22Rv1 (cell line): Measurements from ENCODE around the gene F12.
"Not testable (repeated sequence)": the region's sequence is repeated elsewhere in the genome, so short reads cannot be mapped to it uniquely, and the experiment has no call there.

Source experiments
- H3K27ac ChIP-seq: fragments of 450-650 bp; 2 replicates; pipeline ENCODE4 v1.5.1; 2017
- CTCF ChIP-seq: fragments of 450-650 bp; IDR thresholded peaks from 2 replicates; pipeline ENCODE4 v1.5.1; 2017; ENCODE audit warnings: mild to moderate bottlenecking
- ZFX ChIP-seq: fragments of 450-650 bp; IDR thresholded peaks from 2 replicates; pipeline ENCODE4 v1.6.1; 2017; ENCODE audit warnings: antibody characterized with exemption, borderline replicate concordance

F12 gene

GRCh38 chr5:177423671-177424070 is 14.3 kb upstream of the F12 start:
- TF ChIP-seq ZFX (no peak), CTCF (no peak)
- H3K27ac ChIP-seq = no peak overlapping the region

DNA sequence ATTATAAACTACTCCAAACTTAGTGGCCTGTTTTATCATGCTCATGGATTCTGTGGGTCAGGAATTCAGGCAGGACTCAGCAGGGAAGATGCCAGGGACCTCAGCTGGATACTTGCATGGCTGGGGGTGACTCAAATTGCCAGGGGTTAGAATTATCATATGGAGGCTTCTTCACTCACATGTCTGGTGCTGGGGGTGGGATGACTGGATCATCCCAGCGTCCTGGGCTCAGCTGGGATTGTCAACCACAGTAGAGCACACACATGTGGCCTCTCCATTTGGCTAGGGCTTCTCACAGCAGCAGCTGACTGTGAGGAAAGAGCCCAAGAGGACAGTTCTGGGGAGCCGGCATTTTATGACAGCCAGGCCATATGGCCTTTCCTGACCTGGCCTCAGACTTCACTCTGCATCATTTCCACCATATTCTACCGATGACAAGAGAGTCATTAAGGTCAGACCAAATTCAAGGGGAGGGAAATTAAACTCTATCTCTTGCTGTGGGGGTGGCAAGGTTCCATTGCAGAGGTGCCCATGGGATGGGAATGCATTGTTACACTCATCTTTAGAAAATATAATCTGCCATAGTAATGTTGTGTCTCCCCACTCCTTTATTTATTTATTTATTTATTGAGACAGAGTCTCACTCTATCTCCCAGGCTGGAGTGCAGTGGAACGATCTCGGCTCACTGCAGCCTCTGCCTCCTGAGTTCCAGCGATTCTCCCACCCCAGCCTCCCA is 11.9 kb upstream of the F12 start:
- no peak overlapping the region for H3K27ac ChIP-seq
- no peak for TF ChIP-seq CTCF
- no peak for TF ChIP-seq ZFX

- not testable (repeated sequence) for H3K27ac ChIP-seq
Measured at GRCh38 chr5:177420472-177420871, 11.1 kb upstream of the F12 start.

DNA sequence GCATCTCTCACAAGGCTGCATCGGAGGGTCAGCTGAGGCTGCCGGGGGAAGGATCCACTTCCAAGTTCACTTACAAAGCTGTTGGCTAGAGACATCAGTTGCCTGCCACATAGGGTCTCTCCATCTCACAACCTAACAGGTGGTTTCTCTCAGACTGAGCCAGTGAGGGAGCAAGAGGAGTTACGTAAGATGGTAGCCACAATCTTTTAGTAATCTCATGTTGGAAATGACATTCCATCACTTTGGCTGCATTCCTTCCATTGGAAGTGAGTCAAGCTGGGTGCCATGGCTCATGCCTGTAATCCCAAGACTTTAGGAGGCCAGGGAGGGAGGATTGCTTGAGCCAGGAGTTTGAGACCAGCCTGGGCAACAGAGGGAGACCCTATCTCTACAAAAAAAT is 9.7 kb upstream of the F12 start:
- no peak for TF ChIP-seq CTCF
- no peak for TF ChIP-seq ZFX
- no peak overlapping the region for H3K27ac ChIP-seq

DNA sequence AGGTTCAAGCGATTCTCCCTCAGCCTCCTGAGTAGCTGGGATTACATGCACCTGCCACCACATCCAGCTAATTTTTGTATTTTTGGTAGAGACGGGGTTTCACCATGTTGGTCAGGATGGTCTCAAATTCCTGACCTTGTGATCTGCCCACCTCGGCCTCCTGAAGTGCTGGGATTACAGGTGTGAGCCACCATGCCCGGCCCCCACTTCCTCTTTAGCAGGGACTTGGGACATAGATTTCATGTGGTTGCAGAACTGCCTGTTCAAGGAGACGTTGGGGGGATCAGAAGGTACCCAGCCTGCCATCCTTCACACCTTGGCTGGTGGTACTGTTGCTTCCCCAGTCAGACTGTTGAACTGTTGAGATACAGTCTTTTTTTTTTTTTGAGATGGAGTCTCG is 7.7 kb upstream of the F12 start:
- H3K27ac ChIP-seq = not testable (repeated sequence)

- no peak overlapping the region for H3K27ac ChIP-seq
- TF ChIP-seq ZFX (no peak), CTCF (no peak)
Measured at GRCh38 chr5:177414481-177414880, 5.1 kb upstream of the F12 start.

GRCh38 chr5:177412603-177413233 is 3.4 kb upstream of the F12 start:
- no peak for TF ChIP-seq CTCF
- TF ChIP-seq ZFX = no peak
- H3K27ac ChIP-seq = no peak overlapping the region

- TF ChIP-seq ZFX = no peak
Measured at GRCh38 chr5:177410575-177410974, 1.2 kb upstream of the F12 start.

DNA sequence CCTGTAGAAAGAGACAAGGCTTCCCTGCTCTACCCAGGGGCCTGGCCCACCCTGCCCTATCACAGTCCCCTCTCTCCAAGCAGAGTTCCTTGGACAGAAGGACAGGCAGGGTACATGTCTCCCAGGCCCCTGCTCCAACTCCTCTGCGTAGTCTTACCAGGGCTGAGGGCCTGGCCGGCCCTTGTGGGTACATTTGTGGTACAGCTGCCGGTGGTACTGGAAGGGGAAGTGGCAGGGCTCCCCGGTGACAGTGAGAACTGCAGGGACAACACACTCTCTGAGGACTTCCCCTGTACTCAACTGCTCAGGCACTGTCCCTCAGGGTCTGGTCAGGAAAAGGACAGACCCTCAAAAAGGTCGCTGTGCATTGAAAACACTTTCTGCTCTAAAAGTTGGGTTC is 3.6 kb downstream of the F12 start:
- no peak overlapping the region for H3K27ac ChIP-seq
- TF ChIP-seq CTCF (no peak), ZFX (no peak)

More at GRCh38 chr5:177410575-177410974, 1.2 kb upstream of the F12 start:
- H3K27ac ChIP-seq = no peak overlapping the region
